ENCODE data around the gene KLK15.
"Not testable (repeated sequence)": the region's sequence is repeated elsewhere in the genome, so short reads cannot be mapped to it uniquely, and the experiment has no call there.

GRCh38 chr19:50783848-50784152, 49.6 kb downstream of the KLK15 start:
- TF ChIP-seq EZH2 (IDR thresholded peaks at IDR 0.05; ENCODE audit: borderline replicate concordance, insufficient read depth, low read length, poor library complexity, severe bottlenecking); CTCF (IDR thresholded peaks at IDR 0.05; ENCODE audit: poor library complexity, severe bottlenecking); POLR2AphosphoS5 (IDR thresholded peaks at IDR 0.05); EP300 (conservative IDR thresholded peaks at IDR 0.05; ENCODE audit: poor library complexity, severe bottlenecking); TAF1 (IDR thresholded peaks at IDR 0.05; ENCODE audit: low read depth); RAD21 (conservative IDR thresholded peaks at IDR 0.05): not testable (repeated sequence)

Data from neural cell (in vitro differentiated cells).